GM21360 (cell line): ENCODE data around the gene SH3PXD2B.
"Not testable (repeated sequence)": the region's sequence is repeated elsewhere in the genome, so short reads cannot be mapped to it uniquely, and the experiment has no call there.

ENCODE experiments used
- ATAC-seq: cut with Tn5 transposase; IDR thresholded peaks from one replicate; pipeline ENCODE4 v1.9.1; 2021; ENCODE audit warnings: mild to moderate bottlenecking, moderate library complexity; ENCODE audit not compliant: unreplicated experiment

SH3PXD2B gene

DNA sequence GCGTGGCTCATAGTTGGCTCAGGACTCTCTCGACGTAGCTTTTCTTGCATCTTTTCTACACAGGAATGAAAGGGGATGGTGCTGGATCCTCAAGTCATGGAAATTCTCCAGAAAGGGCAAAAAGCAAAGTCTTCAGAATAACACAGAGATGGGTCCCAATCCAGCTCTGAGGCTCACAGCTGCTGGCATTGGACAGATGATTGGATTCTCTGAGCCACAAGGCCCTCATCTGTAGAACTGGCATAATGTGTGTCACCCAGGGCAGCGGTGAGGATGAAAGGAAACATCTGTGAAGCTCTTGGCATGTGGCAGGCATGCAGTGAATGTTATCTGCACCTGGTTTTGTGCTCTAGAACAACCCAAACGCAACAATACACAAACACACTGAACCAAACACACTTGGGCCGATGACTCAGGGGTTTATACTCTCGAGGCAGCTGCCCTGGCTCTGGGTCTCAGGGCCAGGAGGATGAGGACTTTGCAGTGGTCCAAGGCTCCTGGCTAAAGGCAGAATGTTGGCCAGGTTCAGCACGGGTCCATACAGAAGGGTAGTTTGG is 106.8 kb downstream of the SH3PXD2B start:
- ATAC-seq: no peak

DNA sequence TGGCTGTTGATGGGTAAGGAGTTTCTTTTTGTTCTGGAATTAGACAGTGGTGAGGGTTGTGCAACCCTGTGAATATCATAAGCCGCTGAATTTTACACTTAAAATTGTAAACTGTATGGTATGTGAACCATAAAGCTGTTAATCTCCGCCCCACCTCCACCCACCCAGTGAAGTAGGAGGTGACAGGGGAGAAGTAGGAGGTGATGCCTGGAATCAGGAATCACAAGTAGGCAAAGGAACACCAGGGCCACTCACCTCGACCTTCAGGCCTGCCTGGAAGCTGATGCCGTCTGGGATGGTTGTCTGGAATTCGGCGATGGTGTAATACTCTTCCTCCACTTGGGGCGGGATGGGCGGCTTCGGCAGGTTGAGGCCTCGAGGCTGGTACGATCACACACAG is 108.4 kb downstream of the SH3PXD2B start:
- ATAC-seq: no peak

DNA sequence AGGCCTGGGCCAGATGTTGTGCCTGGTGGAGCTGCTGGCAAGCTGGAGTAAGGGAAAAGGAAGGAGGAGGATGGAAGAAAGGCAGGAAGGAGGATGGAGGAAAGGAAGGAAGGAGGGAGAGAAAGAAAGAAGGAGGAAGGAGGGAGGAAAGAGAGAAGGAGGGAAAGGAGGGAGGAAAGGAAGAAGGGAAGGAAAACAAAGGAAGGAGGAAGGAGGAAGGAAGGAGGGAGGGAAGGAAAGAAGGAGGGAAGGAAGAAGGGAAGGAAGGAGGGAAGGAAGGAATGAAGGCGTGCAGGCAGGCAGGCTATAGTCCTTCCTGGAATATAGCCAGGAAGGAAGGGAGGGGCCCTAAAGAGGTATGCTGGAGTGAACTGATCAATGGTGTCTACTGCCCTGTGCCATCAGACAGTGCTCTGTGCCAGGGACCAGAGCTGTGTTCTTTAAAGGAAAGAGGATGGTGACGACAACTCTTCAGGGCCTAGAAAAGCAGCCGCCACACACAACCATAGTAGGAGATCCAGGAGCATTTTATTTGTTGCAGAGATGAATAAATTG is 109.4 kb downstream of the SH3PXD2B start:
- no peak for ATAC-seq

DNA sequence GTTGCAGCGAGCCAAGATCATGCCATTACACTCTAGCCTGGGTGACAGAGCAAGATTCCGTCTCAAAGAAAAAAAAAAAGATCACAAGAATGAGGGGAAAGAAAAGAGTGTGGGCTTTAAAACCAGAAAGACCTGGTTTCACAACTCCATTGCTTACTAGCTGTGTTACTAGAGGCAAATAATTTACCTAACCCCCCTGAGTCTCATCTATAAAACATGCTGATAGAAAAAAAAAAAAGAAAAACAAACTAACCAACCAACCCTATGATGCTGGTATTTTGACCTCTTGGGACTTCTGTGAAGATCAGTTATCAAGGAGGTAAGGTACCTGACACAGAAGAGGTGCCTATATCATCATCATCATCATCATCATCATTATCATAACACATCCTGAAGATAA is 110.6 kb downstream of the SH3PXD2B start:
- no peak for ATAC-seq

DNA sequence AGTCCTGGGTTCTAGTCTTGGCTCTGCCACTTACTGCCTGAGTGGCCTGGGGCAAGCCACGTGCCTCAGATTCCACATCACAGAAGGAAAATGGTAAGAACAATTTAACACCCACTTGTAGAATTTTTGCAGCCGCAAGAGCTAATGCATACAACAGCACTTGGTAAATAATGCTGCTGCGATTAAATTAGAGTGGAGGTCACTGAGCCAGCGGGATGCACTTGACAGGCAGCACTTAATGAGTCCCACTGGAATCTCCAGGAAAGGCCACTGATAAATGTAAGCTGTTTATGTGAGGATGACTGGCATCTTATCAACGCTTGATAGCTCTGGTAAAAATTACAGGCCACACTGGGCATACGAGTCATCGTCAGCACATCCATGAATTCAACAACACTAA is 111.4 kb downstream of the SH3PXD2B start:
- no peak for ATAC-seq

DNA sequence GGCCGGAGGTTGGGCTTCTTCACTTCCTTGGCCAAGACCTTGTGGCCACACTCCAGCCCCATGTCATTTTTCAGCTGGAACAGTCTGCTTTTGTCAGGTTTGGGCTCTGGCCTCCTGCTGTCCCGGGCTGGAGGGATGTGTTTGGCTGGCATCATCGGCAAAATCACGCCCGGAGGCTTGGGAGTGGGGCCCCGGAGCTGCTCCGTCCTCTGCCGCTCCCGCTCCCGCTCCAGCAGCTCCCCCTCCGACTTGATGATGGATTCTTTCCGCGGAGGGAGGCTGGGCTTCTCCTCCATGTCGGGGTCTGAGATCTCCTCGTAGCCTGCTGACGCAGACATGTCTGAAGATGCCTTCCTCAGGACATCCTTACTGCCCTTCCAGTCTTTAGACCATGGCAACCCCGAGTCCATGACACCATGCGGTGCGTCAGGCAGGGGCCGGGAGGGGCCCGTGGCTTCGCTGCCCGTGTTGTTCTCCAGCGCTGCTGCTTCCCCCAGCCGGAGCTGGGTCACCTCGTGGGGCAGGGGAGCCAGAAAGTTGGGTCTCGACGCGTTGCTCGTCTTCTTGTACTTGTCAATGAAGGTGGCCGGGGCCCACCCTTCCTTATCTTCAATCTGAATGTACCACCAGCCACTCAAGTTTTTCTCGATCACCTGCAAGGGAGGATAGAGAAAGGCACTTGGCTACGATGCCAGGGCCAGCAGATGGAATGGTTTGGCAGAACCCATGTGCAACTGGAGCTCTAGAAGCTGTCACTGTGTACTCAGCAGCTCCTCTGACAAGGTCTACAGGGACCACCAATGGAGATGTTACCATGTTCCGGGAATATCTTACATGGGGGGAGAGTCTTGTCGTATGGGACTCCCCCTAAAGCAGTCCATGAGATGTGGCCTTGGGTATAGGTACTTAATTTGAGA is 114.8 kb downstream of the SH3PXD2B start:
- ATAC-seq: no peak

DNA sequence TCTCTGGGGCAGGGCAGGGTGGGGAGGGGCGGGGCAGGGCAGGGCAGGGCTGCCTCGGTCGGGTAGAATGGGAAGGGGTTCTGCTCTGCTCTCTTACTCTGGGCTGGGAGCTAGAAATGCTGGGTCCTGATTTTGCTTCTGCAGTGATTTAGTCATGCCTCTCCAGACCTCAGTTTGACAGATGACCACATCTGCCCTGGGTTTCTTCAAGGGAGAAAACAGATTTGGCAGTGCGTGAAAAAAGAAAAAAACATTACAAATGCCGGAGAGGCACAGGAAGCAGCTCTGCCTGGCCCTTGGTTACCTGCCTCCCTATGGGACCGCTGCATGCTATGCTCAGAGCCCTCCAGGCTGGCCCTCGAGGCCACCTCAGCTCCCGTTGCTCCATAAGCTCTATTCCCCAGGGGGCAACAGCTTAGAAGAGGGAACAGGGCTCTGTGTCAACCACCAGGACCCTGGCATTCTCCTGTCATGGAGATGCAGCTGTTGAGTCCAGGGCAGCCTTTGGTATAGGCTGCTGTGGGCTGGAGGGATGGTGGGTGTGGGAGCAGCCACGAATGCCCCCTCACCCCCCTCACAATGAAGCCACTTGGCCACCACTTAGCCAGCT is 117.5 kb downstream of the SH3PXD2B start:
- no peak for ATAC-seq

DNA sequence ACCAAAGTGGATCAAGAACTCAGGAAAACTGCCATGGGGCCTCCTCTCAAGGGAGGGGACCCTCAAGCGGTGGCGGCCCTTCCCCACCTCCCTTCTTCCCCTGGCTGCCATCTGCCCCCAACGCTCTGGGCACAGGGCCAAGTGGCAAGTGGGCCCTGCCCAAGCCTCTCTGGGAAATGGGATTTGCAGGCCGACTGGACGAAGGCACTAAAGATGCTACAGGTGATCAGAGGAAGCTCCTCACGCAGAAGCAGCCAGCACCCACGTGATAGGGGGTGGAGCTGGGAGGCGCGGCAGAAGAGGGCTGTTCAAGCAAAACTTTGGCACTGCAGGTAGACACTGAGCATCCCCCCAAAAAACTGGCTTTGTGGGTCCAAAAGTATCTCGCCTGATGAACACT is 118.1 kb downstream of the SH3PXD2B start:
- no peak for ATAC-seq

DNA sequence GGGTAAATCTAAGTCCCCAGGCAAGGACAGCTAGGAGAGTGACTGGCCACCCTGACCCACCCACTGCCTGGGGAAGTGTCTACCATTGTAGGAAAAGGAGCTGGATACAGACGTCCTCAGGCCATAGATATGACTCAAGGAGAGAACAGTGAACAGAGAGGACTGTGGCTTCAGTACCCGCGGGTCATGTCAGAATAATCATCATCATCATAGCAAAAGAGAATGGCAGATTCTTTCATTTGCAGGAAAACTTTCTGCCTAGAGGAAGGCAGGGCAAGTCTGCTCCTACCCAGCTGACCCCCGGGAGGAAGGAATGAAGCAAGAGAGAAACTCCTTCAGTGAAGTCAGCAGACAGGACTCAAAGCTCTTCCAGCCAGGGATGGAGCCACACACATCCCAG is 118.6 kb downstream of the SH3PXD2B start:
- ATAC-seq: no peak

DNA sequence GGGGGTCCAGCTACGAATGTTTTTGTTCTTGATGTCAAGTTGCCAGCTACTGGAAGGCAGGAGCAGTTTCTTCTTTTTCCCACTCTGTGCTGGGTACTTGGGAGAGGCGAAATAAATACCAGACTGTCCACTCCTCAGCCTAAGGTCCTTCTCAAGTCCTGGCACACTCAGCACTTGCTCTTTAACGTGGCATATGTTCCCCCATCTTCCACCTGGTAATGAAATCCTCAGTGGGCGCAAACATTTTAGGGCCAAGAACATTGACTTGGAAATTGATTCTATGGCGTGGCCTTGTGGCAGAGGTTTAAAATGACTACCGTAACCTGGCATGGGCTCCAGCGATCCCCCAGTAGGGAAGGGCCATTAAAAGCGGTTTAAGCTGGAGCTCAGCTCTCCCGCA is 119.7 kb downstream of the SH3PXD2B start:
- no peak for ATAC-seq

DNA sequence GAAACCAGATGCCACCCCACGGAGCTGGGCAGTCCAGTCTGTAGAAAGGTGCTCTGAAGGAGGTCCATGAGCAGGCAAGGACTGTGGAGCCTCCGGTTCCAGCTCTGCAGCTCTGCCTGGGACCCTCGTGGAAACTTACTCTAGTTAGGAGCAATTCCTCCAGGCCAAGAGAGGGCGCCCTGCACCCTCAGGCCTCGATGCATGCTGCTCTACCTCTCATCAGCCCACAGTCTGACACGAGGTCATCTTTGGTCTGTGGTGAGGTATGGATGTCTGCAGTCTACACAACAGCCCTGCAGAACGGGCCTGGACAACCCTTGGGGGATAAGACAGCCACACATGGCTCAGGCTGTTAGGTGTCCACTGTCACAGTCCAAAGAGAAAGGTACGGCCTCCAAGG is 120.1 kb downstream of the SH3PXD2B start:
- ATAC-seq: no peak

DNA sequence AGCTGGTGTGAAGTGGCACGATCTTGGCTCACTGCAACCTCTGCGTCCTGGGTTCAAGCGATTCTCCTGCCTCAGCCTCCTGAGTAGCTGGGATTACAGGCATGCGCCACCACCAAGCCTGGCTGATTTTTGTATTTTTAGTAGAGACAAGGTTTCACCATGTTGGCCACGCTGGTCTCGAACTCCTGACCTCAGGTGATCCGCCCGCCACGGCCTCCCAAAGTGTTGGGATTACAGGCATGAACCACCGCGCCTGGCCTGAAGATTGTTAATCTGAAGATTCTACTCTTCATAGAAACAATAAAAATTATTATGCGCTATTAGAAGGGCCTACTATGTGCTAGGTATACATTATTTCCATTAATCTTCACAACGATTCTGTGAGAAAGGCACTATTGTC is 127.4 kb downstream of the SH3PXD2B start:
- not testable (repeated sequence) for ATAC-seq

DNA sequence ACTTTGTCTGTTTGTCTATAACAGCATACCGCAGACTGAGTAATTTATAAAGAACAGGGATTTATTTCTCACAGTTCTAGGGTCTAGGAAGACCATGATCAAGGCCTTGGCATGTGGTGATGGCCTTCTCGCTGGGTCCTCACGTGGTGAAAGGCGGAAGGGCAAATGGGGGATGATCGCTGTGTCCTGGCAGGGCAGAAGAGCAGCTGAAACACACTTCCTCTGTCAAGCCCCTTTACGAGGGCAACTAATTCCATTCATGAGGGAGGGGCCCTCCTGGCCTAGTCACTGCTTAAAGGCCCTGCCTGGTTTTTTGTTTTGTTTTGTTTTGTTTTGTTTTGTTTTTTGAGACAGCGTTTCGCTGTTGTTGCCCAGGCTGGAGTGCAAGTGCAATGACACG is 128.9 kb downstream of the SH3PXD2B start:
- ATAC-seq: no peak

DNA sequence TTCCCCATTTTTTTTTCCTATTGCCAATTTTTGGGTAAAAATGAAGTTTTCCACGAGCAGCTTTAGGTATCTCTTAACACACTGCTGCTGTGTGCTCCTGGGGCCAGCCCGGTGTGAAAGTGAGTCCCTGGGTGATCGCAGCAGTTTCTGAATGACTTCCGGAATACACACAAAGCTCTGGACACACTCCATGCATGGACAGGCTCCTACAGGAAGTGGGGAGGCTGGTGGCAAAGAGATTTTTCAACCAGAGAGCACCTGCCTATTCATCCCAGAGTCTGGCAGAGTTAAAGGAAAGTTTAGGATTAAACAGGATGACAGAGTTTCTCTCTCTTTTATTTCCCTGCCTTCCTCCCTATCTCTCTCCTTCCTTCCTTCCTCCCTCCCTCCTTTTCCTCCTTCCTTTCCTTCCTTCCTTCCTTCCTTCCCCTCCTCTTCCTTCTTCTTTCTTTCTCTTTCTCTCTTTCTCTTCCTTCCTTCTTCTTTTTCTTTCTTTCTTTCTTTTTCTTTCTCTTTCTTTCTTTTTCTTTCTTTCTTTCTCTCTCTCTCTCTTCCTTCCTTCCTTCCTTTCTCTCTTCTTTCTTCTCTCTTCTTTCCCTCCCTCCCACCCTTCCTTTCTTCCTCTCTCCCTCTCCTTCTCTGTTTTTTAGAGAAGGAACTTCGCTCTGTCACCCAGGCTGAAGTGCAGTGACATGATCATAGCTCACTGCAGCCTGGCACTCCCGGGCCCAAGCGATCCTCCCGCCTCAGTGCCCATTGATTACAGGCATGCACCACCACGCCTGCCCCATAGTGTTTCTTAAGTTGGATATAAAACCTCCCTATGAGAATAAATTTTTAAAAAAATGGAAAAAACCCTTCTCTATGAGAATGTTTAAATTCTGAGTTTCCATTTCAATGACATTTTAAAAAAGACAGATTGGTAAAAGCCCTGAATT is 132.0 kb downstream of the SH3PXD2B start:
- ATAC-seq: peak; percentile 68

DNA sequence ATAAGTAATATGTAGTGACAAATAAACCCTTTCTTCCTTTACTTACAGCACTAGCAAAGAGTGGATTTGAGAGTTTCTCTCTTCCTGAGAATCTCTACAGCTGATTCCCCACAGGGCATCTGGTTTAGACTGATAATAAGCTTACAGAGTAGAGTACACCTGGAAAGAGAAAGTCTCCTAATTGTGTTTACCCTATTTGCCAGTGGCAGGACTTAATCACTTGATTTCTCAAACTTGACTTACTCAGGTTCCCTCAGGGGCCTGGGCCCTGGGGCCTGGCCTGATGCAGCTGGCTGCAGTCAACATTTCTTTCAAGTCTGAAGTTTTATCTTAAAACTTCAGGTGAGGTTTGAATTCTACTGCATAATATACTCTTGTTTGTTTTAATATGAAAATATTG is 132.7 kb downstream of the SH3PXD2B start:
- no peak for ATAC-seq

DNA sequence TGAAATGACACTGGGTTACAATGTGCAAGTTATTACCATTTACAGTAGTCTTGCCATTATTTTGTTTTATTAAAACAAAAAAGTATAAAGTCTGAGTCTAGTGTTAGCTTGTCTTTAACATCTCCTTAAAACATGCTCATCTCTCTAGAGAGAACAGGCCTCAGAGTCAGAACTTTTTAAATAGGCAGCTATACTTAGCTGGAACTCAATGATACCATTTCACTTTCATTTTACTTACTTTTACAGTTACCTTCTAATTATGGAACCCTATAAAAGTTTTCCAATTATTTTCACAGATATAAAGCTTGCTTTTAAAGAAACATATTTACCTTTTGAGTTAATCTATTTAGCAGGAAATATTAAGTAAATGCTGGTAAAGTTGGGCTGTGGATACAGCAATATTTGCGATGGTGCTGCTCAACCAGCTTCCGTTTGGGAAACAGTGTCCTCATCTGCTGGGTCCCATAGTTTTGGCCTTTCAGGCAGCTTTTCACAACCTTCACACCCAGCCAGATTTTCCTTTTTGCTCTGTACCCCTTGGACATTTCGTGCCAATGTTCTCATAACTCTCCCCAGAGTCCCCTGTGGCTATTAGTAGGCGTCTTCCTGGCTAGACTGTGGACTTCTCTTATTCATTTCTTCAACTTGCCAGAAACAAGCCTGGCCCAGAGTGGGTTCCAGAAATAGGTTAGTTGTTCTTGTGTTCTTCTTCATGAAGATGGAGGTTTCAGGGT is 134.4 kb downstream of the SH3PXD2B start:
- ATAC-seq: no peak

DNA sequence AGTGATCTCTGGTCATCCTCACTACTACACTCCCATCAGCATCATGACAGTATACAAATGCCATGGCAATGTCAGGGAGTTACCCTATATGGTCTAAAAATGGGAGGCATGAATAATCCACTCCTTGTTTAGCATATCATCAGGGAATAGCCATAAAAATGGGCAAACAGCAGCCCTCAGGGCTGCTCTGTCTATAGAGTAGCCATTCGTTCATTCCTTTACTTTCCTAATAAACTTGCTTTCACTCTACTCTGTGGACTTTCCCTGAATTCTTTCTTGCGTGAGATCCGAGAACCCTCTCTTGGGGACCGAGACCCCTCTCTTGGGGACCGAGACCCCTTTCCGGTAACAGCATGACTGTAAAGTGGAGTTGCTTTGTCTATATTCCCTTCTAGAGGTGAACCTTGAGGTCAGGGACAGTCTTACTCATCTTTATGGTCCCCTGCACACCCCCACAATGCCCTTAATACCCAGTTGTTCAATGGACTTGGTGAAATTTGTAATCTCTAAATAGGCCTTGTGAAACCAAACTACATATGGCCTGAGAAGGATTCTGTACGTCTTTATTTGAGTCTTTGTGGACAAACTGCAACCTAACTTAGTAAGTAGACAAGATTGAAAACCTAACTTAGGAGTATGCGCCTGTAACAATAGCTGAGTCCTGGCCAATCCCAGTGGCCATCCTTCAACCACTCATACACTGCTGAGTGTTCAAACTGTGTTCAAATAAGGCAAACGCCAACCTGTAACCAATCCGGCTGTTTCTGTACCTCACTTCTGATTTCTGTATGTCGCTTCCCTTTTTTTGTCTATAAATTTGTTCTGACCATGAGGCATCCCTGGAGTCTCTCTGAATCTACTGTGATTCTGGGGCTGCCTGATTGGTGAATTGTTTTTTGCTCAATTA is 138.5 kb downstream of the SH3PXD2B start:
- ATAC-seq: peak; percentile 72

DNA sequence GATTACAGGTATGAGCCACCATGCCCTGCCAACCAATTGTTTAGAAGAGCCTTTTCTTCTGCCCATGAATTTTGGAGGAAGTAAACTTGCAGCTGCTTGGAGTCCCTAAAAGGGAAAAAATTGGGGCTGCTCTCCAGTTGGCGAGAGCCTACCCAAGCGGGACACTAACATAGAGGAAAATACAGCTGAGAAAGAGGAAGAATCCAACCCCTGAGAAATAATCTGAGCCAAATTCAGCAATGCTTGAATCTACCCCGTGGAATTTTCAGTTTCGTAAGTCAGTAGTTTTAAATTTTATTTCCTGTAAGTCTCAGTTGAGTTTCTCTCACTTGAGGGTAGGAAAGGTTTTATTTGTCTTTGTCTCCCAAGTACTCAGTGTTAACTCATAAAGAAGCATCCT is 140.4 kb downstream of the SH3PXD2B start:
- ATAC-seq: no peak

DNA sequence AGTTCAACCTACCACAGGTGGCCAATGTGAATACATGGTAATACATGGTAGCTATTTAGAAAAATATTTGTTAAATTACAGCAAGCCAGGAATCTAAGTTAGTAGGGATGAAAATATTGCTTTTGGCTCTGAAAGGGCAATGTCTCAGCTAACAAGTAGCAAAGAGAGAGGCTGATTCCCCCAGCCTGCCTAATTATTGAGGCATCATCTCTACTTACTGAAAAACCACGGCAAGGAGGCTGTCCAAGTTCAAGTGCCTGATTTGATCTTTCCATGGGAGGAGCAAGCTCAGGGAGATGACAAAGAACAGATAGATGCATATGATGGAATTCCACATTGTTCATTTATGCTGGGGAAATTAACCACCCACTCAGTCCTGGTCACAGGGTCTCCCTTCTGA is 142.0 kb downstream of the SH3PXD2B start:
- ATAC-seq: no peak
